Measurements from ENCODE around the gene KIAA1671.

- TF ChIP-seq, protein P1, sequence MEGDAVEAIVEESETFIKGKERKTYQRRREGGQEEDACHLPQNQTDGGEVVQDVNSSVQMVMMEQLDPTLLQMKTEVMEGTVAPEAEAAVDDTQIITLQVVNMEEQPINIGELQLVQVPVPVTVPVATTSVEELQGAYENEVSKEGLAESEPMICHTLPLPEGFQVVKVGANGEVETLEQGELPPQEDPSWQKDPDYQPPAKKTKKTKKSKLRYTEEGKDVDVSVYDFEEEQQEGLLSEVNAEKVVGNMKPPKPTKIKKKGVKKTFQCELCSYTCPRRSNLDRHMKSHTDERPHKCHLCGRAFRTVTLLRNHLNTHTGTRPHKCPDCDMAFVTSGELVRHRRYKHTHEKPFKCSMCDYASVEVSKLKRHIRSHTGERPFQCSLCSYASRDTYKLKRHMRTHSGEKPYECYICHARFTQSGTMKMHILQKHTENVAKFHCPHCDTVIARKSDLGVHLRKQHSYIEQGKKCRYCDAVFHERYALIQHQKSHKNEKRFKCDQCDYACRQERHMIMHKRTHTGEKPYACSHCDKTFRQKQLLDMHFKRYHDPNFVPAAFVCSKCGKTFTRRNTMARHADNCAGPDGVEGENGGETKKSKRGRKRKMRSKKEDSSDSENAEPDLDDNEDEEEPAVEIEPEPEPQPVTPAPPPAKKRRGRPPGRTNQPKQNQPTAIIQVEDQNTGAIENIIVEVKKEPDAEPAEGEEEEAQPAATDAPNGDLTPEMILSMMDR (IDR thresholded peaks at IDR 0.05), result peak; percentile 21
- TF ChIP-seq EZH2 (IDR thresholded peaks at IDR 0.05), result no peak
- TF ChIP-seq EZH2phosphoT487 (IDR thresholded peaks at IDR 0.05), result no peak
Observed at GRCh38 chr22:24925586-24926427, 26.7 kb upstream of the KIAA1671 start.
